Stimulated activated CD4-positive, alpha-beta T cell treated with anti-CD3 and anti-CD28 coated beads, Interleukin-2, amount 100 ng/mL, for 24 hours (primary cell): ENCODE results near the gene HOXC6.

ENCODE experiments used
- DNase-seq, 2 donors: peaks; one replicate each; pipeline ENCODE4 v3.0.0-alpha.2; 2020

Gene HOXC6

DNA sequence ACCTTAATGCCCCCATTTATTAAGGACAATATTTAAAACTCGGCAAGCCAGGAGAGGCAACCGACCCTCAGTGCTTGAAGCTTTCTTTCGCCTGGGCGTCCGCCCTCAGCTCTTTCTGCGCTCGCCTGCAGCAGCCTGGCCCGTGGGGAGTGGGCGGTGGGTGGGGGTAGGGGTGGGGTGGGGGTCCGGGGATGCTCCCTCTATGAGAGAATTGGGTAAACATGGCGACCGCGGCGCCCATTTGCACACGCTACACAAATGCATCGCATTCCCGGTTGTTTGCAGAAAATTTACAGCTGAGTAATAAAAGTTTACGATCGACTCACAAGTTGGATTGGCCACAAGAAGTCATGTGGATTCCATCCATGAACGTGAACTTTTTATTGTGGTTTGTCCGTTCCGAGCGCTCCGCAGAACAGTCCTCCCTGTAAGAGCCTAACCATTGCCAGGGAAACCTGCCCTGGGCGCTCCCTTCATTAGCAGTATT lies 11.7 kb upstream of the HOXC6 start:
- DNase-seq: no peak

- no peak for DNase-seq
Observed at GRCh38 chr12:54017027-54017788, 11.0 kb upstream of the HOXC6 start.

GRCh38 chr12:54017878-54018467 lies 10.3 kb upstream of the HOXC6 start:
- DNase-seq: peak; percentile 69 to 76

DNA sequence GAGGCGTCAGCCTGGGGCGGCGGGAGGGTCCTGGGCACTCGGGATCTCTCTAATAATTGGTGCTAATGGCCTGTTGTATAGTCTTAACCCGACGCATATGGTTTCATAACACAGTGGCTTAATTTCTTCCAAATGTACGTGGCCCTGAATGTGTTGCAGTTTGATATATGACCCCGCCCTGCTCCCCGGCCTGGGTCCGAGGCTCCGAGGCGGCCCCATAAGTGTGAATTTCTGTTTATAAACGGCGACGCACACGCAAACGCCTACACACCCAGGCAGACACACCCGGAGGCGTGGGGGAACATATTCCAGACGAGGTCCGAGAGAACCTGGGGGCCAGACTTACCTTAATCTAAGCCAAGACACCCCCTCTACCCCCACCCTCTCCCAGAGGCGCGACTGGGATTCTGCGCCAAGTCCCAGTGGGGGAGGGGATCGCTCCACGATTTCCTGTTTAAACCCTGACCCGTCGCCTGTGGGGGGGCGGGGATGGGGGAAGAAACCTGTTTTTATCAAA lies 9.7 kb upstream of the HOXC6 start:
- no peak for DNase-seq

DNA sequence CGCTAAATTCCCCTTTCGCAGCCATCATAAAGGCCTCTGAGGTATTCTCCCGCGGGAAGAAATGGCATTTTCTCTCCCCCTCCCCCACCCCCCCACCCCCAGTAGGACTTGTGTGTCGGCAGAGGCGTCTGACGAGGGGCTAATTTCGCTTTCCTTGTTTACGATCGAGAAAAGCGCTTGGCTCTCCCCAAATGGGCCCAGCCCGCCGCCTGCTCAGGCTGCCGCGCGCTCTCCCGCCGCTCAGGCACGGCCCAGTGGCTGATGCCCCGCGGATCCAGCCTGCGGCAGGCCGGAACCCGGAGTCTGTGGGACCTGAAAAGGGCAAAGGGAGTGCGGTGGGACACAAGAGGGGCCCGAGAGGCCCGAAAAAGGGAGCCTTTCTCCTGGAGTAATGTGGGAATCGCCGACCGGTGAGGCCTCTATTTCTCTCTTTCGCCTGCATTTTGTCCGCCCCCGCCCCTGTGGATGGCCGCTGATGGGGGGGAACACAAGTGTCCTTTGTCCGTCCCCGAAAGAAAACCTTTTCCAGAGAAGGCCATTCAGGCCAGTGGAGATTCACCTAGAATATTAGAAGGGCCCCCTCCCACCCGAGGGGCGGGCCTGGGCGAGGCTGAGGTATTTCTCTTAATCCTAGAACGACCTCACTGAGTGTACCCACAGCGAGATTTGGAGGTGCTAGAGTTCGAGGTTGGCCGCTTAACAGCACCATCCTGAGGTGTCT lies 9.0 kb upstream of the HOXC6 start:
- no peak for DNase-seq

GRCh38 chr12:54019924-54020590 lies 8.2 kb upstream of the HOXC6 start:
- DNase-seq: no peak

- DNase-seq: no peak
Observed at GRCh38 chr12:54020591-54021405, 7.4 kb upstream of the HOXC6 start.

DNA sequence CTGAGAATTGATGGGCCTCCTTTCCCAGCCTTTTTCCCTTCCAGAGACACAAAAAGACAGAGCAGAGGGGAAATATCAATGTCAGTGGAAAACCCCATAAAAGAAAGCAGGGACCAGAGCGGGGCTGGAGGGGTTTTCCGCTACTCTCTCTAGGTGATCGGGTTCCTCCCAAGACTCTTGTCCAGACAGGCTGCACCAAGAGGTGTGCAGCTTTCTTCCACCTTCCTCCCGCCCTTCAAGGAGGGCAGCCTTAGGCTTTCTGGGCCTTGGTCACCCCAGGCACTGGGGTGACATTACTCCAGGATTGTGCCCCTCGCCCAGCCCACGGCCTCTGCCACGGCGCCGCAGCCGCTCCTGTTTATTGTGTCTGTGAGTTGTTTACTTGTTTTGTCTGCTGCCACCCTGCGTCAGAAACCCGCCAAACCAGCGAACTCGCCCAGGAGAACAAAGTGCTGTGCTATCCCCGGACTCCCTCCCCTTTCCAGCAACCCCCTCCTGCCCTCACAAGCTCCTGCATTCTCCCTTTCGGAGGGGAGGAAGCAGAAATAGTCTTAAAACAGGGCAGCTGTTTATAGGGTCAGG lies 6.7 kb upstream of the HOXC6 start:
- no peak for DNase-seq

DNA sequence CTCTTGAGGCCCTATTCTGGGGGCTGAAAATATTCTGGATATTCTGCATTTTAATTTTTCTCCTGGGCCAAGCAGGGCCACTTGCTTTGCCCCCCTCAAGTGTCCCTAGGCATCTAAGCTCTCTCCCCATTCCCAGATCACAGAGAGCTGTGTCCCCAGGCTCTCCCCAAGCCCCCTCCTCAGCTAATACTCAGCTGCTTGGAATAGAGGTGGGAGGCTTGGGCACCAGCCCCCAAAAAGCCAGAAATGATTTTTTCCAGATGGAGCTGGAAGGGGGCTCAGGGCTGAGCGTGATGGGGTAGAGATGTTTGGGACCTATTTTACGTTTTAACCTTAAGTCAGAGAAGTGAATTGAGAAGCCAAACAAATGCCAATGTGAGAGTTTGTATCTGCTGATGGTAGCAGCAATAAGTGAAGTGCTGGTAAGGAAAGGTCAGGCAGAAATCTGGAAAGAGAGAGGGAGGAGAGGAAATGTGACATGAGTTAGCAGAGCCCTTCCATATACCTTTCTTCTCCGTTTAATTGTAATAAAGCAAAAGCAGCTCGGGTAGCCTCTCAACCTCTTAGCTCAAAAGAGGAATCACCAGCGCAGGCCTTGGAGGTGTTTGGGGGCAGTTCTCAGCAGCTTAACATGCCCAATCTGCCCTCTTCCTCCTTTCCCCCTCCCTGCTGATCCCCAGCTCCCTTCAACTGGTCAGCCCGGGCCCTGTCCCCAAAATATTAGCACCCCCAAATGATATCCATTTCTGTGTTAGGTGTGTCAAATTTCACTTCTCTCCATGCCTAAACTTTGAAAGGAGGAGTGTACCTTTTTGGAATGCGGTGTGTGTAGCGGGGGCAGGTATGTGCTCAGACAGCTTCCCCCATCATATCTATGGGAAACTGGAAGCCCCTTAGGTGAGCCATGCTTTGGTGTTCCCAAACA lies 5.0 kb upstream of the HOXC6 start:
- no peak for DNase-seq

- no peak for DNase-seq
Observed at GRCh38 chr12:54024127-54024526, 4.1 kb upstream of the HOXC6 start.

- no peak for DNase-seq
Observed at GRCh38 chr12:54024581-54025305, 3.5 kb upstream of the HOXC6 start.

DNA sequence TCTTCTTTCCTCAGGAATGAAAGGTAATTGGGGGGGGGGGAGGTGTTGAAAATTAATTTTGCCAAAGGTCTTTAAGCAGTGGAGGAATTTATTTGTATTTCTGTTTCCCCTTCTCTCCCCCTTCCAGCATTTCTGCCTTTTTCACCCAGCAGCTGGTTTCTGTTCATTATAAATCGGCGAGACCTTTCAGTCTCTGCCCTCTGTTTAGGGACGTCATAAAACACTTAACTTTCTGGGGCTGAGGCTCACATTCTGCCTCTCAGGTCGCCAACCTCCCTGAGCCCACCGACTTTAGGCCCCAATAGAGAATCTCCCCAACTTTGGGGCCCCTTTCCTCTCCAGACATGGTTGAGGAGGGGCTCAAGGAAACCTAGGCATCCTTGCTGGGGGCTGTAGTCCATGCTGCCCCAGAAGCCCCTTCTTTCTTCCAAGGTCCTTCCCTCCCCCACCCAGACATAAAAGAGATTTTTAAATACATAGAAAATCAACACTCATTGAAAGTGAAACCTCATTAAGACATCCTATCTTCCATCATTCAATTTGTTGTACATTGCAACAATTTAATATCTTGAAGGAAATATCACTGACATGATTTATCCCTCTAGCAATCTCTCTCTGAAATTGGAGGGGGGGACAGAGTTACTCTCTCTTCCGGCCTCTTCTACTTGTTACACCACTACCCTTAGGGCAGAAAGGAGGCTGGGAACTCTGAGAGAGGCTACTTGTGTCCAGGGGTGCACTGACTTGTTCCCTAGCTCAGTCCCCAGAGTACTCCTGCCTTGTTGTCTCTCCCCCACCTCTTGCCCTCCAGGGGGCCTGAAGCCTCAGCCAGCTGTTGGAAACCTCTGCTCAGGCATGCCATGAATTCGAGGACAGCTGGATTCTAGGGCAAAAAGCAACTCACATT lies 2.5 kb upstream of the HOXC6 start:
- no peak for DNase-seq

- no peak for DNase-seq
Observed at GRCh38 chr12:54026640-54027441, 1.4 kb upstream of the HOXC6 start.

- no peak for DNase-seq
Observed at GRCh38 chr12:54027442-54027786, 826 bp upstream of the HOXC6 start.

DNA sequence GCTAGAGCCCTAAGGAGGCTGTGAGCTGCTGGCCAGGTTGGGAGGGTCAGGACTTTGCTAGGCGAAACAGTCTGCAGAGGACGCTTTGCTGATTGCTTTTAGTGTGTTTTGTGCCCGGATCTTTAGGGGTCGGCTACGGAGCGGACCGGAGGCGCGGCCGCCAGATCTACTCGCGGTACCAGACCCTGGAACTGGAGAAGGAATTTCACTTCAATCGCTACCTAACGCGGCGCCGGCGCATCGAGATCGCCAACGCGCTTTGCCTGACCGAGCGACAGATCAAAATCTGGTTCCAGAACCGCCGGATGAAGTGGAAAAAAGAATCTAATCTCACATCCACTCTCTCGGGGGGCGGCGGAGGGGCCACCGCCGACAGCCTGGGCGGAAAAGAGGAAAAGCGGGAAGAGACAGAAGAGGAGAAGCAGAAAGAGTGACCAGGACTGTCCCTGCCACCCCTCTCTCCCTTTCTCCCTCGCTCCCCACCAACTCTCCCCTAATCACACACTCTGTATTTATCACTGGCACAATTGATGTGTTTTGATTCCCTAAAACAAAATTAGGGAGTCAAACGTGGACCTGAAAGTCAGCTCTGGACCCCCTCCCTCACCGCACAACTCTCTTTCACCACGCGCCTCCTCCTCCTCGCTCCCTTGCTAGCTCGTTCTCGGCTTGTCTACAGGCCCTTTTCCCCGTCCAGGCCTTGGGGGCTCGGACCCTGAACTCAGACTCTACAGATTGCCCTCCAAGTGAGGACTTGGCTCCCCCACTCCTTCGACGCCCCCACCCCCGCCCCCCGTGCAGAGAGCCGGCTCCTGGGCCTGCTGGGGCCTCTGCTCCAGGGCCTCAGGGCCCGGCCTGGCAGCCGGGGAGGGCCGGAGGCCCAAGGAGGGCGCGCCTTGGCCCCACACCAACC lies 1.5 kb downstream of the HOXC6 start:
- DNase-seq: no peak

DNA sequence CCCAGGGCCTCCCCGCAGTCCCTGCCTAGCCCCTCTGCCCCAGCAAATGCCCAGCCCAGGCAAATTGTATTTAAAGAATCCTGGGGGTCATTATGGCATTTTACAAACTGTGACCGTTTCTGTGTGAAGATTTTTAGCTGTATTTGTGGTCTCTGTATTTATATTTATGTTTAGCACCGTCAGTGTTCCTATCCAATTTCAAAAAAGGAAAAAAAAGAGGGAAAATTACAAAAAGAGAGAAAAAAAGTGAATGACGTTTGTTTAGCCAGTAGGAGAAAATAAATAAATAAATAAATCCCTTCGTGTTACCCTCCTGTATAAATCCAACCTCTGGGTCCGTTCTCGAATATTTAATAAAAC lies 2.2 kb downstream of the HOXC6 start:
- DNase-seq: no peak

DNA sequence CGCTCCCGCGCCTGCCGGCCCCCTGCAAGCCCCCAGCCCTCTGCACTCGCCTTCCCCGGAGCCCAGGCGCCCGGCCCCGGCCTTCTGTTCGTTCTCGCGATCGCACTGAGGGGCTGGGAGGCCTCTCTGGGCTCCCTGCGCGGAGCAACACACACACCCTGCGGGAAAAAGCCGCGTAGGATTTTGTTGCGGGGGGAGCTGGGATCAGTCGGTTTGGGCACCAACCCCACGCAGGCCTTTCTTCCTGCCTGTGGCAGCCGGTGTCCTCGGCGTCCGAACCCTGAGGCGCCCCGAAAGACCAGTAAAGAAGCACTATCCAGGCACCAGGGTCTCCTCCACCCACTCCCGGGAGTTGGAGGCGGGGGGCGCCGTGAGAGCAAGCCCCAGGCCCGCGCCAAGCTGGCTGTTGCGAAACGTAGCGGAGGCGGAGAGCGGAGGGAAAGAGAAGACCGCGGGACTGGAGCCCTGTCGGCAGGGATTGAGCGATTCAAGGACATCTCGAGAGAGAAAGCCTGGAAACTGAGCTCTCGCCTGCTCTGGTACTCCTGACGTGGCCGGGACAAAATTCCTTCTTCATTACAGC lies 2.7 kb downstream of the HOXC6 start:
- DNase-seq: no peak
